ENCODE measurements around the gene IRAK3. TPM values are rescaled to one million over a fixed set of nuclear protein-coding genes. Genes with fewer than 3 reads are reported as not detected.
A peak's percentile ranks its signal among the peaks of the same experiment; 100 is the strongest.
"Not testable (repeated sequence)": the region's sequence is repeated elsewhere in the genome, so short reads cannot be mapped to it uniquely, and the experiment has no call there.

IRAK3 gene
- polyA plus RNA-seq, 2 donors: 0.73 to 0.76 TPM

DNA sequence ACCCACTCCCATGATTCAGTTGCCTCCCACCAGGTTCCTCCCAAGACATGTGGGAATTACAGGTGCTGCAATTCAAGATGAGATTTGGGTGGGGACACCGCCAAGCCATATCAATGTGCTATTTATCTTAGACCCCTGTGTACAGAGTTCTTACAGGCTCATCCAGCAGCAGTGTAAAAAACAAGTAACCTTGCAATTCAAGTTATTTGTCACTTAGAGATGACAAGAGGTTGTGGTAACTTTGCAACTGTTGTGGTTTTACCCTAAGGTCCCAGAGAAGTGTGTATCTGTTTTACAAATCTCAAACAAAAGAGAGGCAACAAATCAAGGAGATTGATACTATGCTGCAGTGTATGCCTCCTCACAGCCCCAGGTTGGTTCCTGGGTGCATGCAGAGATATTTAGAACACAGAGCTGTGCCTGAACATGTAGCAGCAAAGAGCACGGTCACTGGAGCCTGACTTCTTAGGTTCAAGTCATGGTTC, 101.7 kb downstream of the IRAK3 start:
- WGBS, 2 donors: 61 to 71% methylated on average over 2 of the region's 2 CpGs
- Histone ChIP-seq H3K4me3 (ENCODE audit: low read depth in 1 of 2, low read length in 2 of 2) (no peak overlapping the region), H3K27ac (ENCODE audit: low read depth in 2 of 2, low read length in 1 of 2) (no peak overlapping the region), H3K4me1 (ENCODE audit: control insufficient read depth in 2 of 2, insufficient read depth in 2 of 2, low read length in 1 of 2) (no peaks in the 10 kb centered on the region), H3K27me3 (ENCODE audit: control insufficient read depth in 1 of 2, insufficient read depth in 2 of 2, low read length in 2 of 2) (no peaks in the 10 kb centered on the region), H3K36me3 (ENCODE audit: control insufficient read depth in 2 of 2, insufficient read depth in 2 of 2, low read length in 1 of 2) (no peaks in the 10 kb centered on the region), H3K9me3 (ENCODE audit: control insufficient read depth in 2 of 2, insufficient read depth in 1 of 2, low read depth in 1 of 2, low read length in 1 of 2) (no peaks in the 10 kb centered on the region)

DNA sequence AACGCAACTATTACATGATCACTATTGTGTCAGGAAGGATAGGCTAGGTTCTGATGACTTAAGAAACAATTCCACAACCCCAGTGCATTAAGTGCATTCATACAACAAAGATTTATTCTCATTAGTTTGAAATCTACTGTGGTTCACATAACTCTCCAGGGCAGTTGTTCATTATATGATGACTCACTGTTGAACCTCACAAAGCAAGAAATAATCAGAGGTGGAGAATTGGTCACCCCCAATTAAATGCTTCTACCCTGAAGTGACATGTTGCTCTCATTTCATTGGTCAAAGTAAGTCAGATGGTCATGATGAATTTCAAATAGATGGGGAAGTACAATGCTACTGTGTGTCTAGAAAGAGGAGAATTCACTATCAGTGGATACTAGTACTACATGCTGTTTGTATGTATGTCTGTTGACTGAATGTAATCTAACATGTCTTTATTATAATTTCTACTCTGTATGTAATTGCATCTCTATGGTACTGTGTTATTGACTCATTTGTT, 107.2 kb downstream of the IRAK3 start:
- H3K4me3 ChIP-seq (ENCODE audit: low read depth in 1 of 2, low read length in 2 of 2): no peak overlapping the region
- no peaks in the 10 kb centered on the region for H3K27me3 ChIP-seq (ENCODE audit: control insufficient read depth in 1 of 2, insufficient read depth in 2 of 2, low read length in 2 of 2)
- no peak overlapping the region for H3K27ac ChIP-seq (ENCODE audit: low read depth in 2 of 2, low read length in 1 of 2)
- no peaks in the 10 kb centered on the region for H3K9me3 ChIP-seq (ENCODE audit: control insufficient read depth in 2 of 2, insufficient read depth in 1 of 2, low read depth in 1 of 2, low read length in 1 of 2)
- no peaks in the 10 kb centered on the region for H3K4me1 ChIP-seq (ENCODE audit: control insufficient read depth in 2 of 2, insufficient read depth in 2 of 2, low read length in 1 of 2)
- no peaks in the 10 kb centered on the region for H3K36me3 ChIP-seq (ENCODE audit: control insufficient read depth in 2 of 2, insufficient read depth in 2 of 2, low read length in 1 of 2)
- 86 to 89% methylated on average over 1 of the region's 1 CpG for WGBS, 2 donors

GRCh38 chr12:66297080-66297479, 108.1 kb downstream of the IRAK3 start:
- Histone ChIP-seq H3K27me3 (ENCODE audit: control insufficient read depth in 1 of 2, insufficient read depth in 2 of 2, low read length in 2 of 2) (no peaks in the 10 kb centered on the region), H3K4me1 (ENCODE audit: control insufficient read depth in 2 of 2, insufficient read depth in 2 of 2, low read length in 1 of 2) (no peaks in the 10 kb centered on the region), H3K27ac (ENCODE audit: low read depth in 2 of 2, low read length in 1 of 2) (no peak overlapping the region), H3K9me3 (ENCODE audit: control insufficient read depth in 2 of 2, insufficient read depth in 1 of 2, low read depth in 1 of 2, low read length in 1 of 2) (no peaks in the 10 kb centered on the region), H3K4me3 (ENCODE audit: low read depth in 1 of 2, low read length in 2 of 2) (no peak overlapping the region), H3K36me3 (ENCODE audit: control insufficient read depth in 2 of 2, insufficient read depth in 2 of 2, low read length in 1 of 2) (no peaks in the 10 kb centered on the region)
- 62 to 64% methylated on average over 4 of the region's 4 CpGs for WGBS, 2 donors

DNA sequence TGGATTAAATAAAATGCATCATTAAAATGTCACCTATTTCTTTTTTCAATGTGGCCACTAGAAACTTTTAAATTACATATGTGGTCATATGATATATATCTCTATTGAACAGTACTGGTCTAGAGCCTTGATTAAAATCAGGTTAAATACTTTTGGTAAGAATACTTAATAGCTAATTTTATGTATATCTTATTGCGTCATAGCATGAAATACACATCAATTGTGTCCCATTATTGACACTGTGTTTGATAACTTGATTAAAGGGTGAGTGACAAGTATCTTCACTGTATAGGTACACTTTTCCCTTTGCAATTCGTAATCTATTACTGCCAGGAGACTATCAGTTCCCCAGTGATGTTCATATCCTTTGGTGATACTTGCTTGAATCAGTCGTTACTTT, 108.9 kb downstream of the IRAK3 start:
- Histone ChIP-seq H3K4me3 (ENCODE audit: low read depth in 1 of 2, low read length in 2 of 2) (no peak overlapping the region), H3K27ac (ENCODE audit: low read depth in 2 of 2, low read length in 1 of 2) (no peak overlapping the region), H3K27me3 (ENCODE audit: control insufficient read depth in 1 of 2, insufficient read depth in 2 of 2, low read length in 2 of 2) (no peaks in the 10 kb centered on the region), H3K4me1 (ENCODE audit: control insufficient read depth in 2 of 2, insufficient read depth in 2 of 2, low read length in 1 of 2) (no peaks in the 10 kb centered on the region), H3K36me3 (ENCODE audit: control insufficient read depth in 2 of 2, insufficient read depth in 2 of 2, low read length in 1 of 2) (no peaks in the 10 kb centered on the region), H3K9me3 (ENCODE audit: control insufficient read depth in 2 of 2, insufficient read depth in 1 of 2, low read depth in 1 of 2, low read length in 1 of 2) (no peaks in the 10 kb centered on the region)
- 82 to 87% methylated on average over 3 of the region's 3 CpGs for WGBS, 2 donors

- H3K36me3 ChIP-seq (ENCODE audit: control insufficient read depth in 2 of 2, insufficient read depth in 2 of 2, low read length in 1 of 2): no peaks in the 10 kb centered on the region
- peak within 1 kb of the TSS; percentile 88 to 96 for H3K4me3 ChIP-seq (ENCODE audit: low read depth in 1 of 2, low read length in 2 of 2)
- H3K9me3 ChIP-seq (ENCODE audit: control insufficient read depth in 2 of 2, insufficient read depth in 1 of 2, low read depth in 1 of 2, low read length in 1 of 2): no peaks in the 10 kb centered on the region
- no peaks in the 10 kb centered on the region for H3K4me1 ChIP-seq (ENCODE audit: control insufficient read depth in 2 of 2, insufficient read depth in 2 of 2, low read length in 1 of 2)
- peak within 1 kb of the TSS; percentile 90 to 93 for H3K27ac ChIP-seq (ENCODE audit: low read depth in 2 of 2, low read length in 1 of 2)
- no peaks in the 10 kb centered on the region for H3K27me3 ChIP-seq (ENCODE audit: control insufficient read depth in 1 of 2, insufficient read depth in 2 of 2, low read length in 2 of 2)
- WGBS, 2 donors: 0% methylated on average over 45 of the region's 45 CpGs
Measured at GRCh38 chr12:66301944-66302826, 113.2 kb downstream of the IRAK3 start, which contains the start of gene HELB. TSS of gene HELB (plus strand) at chr12:66302493. CDS start at chr12:66302604, 111 bp downstream.

DNA sequence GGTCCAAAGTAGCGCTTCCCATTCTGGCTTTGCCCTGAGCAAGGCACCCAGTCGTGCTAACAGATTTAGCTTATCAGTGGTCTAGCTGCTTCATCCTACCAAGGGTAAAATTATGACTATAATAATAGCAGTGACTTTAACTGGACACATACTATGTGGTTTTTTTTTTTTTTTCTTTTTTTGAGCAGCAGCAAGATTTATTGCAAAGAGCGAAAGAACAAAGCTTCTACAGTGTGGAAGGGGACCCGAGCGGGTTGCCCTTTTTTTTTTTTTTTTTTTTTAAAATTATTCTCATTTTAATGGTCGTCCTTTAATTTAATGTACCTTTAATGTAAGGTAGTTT, 113.8 kb downstream of the IRAK3 start:
- Histone ChIP-seq H3K4me1 (ENCODE audit: control insufficient read depth in 2 of 2, insufficient read depth in 2 of 2, low read length in 1 of 2) (no peaks in the 10 kb centered on the region), H3K4me3 (ENCODE audit: low read depth in 1 of 2, low read length in 2 of 2) (peak overlapping the region; percentile 88 to 96), H3K27ac (ENCODE audit: low read depth in 2 of 2, low read length in 1 of 2) (peak overlapping the region; percentile 90 to 93), H3K27me3 (ENCODE audit: control insufficient read depth in 1 of 2, insufficient read depth in 2 of 2, low read length in 2 of 2) (no peaks in the 10 kb centered on the region), H3K36me3 (ENCODE audit: control insufficient read depth in 2 of 2, insufficient read depth in 2 of 2, low read length in 1 of 2) (no peaks in the 10 kb centered on the region), H3K9me3 (ENCODE audit: control insufficient read depth in 2 of 2, insufficient read depth in 1 of 2, low read depth in 1 of 2, low read length in 1 of 2) (no peaks in the 10 kb centered on the region)
- 8 to 12% methylated on average over 6 of the region's 6 CpGs for WGBS, 2 donors

GRCh38 chr12:66303316-66303804, 114.3 kb downstream of the IRAK3 start:
- not testable (repeated sequence) for H3K27me3 ChIP-seq (ENCODE audit: control insufficient read depth in 1 of 2, insufficient read depth in 2 of 2, low read length in 2 of 2); H3K9me3 ChIP-seq (ENCODE audit: control insufficient read depth in 2 of 2, insufficient read depth in 1 of 2, low read depth in 1 of 2, low read length in 1 of 2); H3K36me3 ChIP-seq (ENCODE audit: control insufficient read depth in 2 of 2, insufficient read depth in 2 of 2, low read length in 1 of 2); H3K4me1 ChIP-seq (ENCODE audit: control insufficient read depth in 2 of 2, insufficient read depth in 2 of 2, low read length in 1 of 2); H3K27ac ChIP-seq (ENCODE audit: low read depth in 2 of 2, low read length in 1 of 2)
- H3K4me3 ChIP-seq (ENCODE audit: low read depth in 1 of 2, low read length in 2 of 2): peak overlapping the region; percentile 18 to 88
- WGBS, 2 donors: 54 to 62% methylated on average over 14 of the region's 14 CpGs

Other genes with a start within 250 kb of the IRAK3 start
- gene LLPH, start 58.5 kb upstream of the IRAK3 start, polyA plus RNA-seq: 10 to 100 TPM in 1 of 2 donors, 1 to 10 TPM in 1; 6.3 to 17.6 TPM
- 100 to 1,000 TPM in 1 of 2 donors, 10 to 100 TPM in 1; 83.6 to 104 TPM for gene TMBIM4, start 19.2 kb upstream of the IRAK3 start, polyA plus RNA-seq
- under 1 TPM; 0.31 to 0.57 TPM for gene HELB, start 113.3 kb downstream of the IRAK3 start, polyA plus RNA-seq